ENCODE measurements around the gene MFSD1.

The MFSD1 gene, protein sequence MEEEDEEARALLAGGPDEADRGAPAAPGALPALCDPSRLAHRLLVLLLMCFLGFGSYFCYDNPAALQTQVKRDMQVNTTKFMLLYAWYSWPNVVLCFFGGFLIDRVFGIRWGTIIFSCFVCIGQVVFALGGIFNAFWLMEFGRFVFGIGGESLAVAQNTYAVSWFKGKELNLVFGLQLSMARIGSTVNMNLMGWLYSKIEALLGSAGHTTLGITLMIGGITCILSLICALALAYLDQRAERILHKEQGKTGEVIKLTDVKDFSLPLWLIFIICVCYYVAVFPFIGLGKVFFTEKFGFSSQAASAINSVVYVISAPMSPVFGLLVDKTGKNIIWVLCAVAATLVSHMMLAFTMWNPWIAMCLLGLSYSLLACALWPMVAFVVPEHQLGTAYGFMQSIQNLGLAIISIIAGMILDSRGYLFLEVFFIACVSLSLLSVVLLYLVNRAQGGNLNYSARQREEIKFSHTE

DNA sequence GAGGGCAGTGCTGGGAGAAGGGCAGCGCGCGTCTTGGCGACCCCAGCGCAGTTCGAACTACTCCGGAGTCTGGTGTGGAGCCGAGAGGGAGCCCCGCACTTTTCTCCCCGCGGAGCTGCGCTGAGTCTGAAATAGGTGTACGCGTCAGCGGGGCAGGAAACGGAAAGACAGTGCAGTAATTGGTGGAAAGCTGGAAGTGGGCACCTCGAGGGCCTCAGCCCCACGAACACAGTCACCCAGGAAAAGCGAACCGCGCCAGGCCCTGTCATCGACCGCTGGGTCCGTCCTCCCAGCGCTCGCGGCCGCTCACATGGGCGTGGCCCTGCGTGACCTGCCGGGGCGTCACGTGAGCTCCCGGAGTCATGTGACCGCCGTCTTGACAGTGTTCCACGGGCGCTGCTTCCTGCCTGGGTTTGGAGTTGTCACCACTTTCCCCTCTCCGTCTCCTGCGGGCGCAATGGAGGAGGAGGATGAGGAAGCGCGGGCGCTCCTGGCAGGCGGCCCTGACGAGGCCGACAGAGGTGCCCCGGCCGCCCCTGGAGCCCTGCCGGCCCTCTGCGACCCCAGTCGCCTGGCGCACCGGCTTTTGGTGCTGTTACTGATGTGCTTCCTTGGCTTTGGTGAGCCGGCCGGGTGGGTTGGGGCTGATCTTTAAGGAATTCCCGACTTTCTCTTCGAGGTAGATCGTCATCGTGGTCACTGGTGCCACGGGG, at the start of gene MFSD1:
TSS of gene MFSD1 (plus strand) at position 359 of the 713 bp plus-strand sequence. CDS start at position 458, 99 bp downstream.
- DNase-seq (ENCODE audit: low read depth, low spot score): no peak

DNA sequence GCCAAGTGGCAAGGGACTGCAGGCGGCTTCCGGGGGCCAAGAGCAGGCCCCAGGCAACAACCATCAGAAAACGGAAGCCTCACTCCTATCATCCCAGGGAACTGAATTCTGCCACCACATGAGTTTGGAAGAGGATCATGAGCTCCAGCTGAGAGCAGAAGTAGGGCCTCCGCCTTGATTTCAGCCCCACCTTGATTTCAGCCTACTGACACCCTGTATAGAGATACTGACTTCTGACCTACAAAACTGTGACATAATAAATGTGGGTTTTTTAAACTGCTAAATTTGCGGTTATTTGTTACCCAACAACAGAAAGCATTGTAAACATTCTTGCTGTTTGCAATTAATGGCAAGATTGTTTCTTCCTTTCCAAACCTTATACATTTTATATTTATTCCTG, 48.0 kb upstream of the MFSD1 start:
- DNase-seq (ENCODE audit: low read depth, low spot score): no peak

DNA sequence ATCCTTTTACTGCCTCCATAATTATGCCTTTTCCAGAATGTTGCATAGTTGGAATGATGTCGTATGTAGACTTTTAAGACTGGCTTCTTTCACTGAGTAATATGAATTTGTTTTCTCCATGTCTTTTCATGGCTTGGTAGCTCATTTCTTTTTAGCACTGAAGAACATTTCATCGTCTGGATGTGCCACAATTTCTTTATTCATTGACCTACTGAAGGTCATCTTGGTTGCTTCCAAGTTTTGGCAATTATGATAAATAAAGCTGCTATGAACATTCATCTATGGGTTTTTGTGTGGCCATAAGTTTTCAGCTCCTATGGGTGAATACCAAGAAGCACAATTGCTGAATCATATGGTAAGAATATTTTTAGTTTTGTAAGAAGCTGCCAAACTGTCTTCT, 46.4 kb upstream of the MFSD1 start:
- DNase-seq (ENCODE audit: low read depth, low spot score): no peak

DNA sequence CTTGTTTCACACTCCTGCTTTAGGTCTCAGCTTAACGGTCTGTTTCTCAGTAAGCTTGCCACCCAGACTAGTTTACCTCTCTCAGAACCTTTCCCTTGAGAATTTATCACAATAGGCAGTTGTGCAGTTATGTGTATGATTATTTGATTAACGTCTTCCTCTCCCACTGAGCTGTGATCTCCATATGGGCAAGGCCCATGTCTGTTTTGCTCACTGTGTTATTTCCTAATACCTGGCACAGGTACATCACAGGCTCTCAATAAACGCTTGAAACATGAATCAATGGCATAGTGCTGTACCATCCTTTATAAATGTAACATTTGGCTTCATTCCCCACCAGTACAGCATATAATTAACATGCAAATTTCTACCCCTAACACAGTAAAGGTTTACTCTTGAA, 40.5 kb upstream of the MFSD1 start:
- DNase-seq (ENCODE audit: low read depth, low spot score): no peak

DNA sequence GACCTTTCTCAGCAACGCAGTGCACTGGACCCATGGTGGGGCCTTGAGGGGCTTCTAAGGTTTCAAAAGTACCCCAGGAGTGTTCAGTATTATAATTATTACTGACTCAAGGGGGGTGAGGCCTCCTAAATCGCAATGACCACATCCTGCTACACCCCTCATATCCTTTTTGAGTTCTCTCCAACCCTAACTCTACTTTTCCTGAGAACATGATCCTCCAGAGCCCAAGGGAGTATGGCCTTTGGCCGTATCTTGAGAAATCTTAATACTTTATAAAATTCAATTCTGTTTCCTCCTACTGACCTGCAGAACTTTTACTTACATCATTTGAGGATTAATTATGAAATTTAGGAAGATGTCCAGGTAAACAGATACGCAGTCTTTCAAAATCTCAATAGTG, 39.2 kb upstream of the MFSD1 start:
- no peak for DNase-seq (ENCODE audit: low read depth, low spot score)

DNA sequence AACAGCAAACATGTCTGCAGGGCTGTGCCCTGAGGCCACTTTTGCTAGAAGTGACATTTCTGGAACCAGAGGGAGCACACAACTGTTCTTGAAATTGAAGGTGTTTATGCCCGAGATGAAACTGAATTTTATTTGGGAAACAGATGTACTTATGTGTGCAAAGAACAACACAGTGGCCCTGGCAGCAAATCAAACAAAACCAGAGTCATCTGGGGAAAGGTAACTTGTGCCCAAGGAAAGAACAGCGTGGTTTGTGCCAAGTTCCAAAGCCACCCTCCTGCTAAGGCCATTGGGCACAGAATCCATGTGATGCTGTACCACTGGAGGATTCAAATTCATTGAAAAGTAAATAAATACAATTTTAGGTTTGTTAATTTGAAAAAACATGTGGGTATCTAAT, 38.4 kb upstream of the MFSD1 start:
- DNase-seq (ENCODE audit: low read depth, low spot score): no peak

DNA sequence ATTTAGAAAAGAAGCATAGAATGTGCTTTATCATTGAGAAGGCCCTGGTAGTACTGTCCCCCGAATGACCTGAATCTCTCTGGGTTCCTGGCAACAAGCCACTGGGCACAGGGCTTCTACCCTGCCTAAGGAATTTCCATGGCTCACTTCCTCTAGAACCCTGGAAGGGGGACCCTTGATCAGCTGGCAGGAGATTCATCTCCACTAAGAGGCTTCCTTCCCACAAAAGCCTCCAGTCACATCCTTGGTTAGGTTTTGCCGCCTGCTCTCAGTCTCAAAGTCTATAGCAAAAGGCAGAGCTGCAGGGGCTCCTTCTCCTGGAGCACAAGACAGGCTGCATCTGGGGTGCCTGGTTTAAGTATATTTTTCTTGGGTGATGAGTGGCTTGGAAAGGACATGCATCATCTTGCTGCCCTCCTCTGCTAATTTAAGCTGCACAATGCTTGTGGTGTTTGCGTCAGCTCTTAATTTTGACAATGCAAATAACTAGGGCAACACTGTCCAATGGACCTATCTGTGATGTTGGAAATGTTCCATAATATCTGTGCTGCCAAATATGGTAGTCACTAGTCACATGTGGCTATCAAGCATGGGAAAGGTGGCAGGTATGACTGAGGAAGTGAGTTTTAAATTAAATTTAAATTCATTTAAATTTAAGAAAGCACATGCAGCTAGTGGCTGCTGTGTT, 36.2 kb upstream of the MFSD1 start:
- no peak for DNase-seq (ENCODE audit: low read depth, low spot score)

DNA sequence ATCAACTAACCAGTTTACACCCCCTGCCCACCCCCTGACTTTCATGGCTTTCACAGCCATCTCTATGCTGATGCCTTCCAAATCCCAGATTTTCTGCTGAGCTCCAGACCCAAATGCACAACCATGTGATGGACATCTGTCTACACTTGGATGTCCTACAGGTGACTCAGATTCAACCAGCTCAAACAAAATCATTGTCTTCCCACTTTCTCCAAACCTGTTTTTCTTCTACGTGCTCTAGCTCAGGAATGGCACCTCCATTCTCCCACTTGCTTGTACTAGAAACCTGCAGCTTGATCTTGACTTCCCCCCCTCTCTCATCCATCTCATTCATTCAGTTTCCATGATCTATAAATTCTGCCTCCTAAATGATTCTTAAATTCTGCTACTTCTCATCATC, 35.5 kb upstream of the MFSD1 start:
- no peak for DNase-seq (ENCODE audit: low read depth, low spot score)

DNA sequence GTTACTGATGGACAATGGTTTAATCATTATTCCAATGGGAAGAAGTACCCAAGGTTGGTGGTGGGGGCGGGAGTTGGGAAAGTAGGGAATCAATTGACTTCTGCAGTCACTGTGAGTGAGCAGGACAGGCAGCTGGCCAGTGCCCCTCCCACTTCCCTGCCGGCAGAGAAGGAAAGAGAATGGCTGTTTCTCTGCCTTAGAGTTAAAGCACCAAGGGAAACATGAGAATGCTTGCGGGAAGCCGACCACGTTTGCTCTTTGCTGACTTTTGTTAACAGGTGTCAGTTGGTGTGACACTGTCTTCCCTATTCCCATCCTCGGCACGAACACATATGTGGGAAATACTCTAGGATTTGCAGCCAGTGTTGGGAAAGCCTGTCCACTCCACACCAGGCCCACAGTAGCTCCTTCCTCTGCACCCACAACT, 33.5 kb upstream of the MFSD1 start:
- no peak for DNase-seq (ENCODE audit: low read depth, low spot score)

DNA sequence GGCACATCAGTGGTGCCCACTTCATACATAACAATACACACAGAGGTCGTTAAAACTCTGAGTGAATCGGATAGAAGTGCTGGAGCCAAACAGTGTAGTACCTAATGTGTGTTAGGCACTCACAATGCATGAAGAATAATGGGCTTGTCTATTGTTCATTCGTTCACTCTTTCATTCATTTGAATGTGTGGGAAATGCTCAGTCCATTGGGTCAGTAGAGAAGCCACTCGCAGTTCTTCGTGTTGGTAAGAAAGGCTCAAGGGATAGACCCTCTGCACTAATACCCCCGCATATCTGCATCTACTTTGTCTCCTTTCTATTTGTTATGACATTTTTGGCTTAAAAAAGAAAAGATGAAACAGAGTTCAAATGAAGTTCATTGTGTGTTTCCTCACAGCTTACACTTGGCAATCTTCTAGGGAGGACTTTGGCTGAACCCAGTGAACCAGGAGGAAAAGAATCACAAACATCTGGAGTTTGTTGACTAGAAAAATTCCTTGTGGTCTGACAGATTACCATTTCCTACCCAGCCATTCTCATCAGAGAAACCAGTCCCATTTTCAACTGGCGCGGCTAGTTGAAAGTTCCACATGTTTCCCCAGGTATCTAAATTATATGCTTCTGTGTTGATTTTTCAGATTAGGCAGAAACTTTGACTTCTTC, 32.8 kb upstream of the MFSD1 start:
- DNase-seq (ENCODE audit: low read depth, low spot score): no peak

DNA sequence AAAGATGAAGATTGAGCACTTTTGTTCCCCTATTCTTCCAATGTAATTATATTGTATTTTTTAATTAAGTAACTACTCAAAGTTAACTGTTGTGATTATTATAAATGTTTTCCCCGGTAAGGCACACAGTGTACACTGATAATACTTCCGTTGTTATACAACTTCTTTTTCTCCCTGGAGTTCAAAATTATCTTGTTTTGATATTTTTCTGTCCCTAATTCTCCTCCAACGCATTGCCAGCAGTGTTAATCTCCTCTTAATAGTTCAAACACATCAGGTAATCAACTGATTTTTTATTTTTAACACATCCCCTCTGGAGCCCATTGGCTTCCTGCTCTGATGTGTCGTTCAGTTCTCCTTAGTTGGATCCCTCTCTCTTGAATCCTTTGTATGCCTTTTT, 32.3 kb upstream of the MFSD1 start:
- DNase-seq (ENCODE audit: low read depth, low spot score): no peak

DNA sequence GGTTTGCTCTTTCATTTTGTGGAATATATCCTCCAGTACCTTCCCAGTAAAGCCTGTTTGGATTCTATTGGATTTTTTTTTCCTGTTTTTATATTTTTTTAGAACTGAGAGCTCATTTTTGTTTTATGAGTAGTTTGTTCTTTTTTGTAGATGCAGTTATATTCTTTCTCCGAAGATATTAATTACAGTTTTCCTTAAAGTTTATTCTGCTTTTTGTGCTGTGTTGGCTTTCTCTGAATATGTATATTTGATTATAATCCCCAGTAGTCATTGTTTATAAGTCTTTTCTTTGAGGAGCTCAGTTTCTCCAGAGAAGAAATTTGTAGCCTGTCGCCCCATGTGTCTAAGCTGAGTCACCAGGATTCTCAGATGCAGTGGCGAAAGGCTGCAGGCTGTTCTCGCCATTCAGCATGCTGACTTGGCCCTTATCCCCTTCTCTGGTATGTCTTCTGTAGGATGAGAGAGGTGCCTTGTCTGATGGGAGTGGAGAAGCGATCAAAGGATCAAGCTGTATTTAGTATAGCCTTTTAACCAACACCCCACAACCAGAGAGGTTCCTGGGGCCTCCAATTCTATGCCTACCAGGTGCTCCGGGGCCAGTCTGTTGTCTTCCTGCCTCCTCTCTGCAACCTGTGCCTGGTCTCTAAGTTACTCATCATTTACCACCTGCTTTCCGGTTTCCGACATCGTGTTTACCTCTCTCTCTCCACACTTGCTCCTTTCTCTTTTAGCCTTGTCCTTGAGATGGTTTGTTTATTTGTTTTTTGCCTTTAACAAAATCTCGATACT, 31.7 kb upstream of the MFSD1 start:
- no peak for DNase-seq (ENCODE audit: low read depth, low spot score)

DNA sequence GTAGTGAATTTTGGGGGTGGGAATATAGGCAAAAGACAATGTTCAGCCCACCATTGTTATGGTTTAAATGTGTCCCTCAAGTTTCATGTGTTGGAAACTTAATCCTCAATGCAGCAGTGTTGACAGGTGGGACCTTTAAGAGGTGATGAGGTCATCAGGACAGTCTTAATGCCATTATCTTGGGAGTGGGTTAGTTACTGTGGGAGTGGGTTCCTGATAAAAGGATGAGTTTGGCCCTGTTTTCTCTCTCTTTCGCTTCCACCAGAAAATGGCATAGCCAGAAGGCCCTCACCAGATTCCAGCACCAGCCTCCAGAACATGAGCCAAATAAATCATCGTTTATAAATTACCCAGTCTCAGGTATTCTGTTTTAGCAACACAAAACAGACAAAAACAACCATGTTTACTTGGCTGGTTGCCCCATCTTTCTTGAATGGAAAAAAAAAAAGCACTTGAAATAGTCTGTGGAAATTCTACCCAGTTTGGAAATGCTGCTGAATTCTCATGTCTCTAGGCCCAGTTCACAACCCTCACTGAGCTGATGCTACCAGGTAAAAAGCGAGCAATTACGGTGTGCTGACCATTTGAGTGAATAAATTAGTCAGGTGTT, 31.0 kb upstream of the MFSD1 start:
- no peak for DNase-seq (ENCODE audit: low read depth, low spot score)

DNA sequence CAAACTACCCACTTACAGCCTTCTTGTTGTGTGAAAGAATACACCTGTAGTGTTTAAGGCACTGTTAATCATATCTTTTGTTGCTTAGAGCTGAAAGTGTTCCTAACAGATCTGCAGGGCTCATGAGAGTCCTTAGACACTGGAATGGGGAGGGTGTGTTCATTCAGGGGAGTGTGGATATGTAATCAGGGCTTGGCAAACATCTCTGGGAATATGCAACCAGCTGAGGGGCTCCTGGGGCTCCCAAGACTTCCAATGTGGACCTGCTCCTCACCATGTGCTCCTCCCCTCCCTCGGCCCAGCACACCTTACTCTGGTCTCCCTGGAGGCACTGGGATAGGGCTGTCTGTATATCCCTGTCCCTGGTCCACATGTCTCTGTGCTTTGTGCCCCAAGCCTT, 30.3 kb upstream of the MFSD1 start:
- no peak for DNase-seq (ENCODE audit: low read depth, low spot score)

DNA sequence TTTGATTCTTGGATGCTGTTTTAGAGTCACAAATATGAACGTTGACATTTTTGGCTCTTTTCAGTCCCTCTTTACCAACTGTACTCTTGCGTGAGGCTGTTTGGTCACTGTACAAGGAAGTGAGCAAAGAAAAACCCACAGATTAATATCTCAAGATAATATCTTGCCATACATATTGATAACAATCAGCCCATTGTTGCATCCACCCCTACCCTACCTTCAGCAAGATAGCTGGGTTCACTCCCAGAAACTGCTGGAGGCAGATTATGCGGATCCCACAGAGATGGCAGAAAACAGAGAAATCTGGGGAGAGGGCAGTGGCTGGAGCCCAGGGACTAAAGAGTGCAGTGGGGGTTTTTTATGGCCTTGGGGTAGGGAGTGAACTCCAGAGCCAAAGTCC, 29.9 kb upstream of the MFSD1 start:
- no peak for DNase-seq (ENCODE audit: low read depth, low spot score)

DNA sequence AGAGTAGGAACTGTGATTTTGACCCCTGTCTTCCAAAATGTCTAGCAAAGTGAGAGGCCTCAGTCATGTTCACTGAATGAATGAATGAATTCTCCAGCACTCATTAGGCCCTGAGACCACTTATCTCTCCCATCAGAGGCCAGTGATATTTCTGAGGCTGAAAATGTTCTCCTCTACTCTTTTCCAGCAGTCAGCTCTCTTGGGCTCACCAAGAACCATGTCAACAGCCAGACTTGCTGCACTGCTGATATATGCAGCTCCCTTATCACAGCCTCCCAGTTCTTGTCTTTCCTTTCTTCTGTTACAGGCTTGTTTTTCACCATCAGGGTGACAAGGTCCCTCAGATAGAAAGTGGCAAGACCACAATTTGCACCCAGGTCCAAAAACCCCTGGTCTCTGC, 28.7 kb upstream of the MFSD1 start:
- DNase-seq (ENCODE audit: low read depth, low spot score): no peak

DNA sequence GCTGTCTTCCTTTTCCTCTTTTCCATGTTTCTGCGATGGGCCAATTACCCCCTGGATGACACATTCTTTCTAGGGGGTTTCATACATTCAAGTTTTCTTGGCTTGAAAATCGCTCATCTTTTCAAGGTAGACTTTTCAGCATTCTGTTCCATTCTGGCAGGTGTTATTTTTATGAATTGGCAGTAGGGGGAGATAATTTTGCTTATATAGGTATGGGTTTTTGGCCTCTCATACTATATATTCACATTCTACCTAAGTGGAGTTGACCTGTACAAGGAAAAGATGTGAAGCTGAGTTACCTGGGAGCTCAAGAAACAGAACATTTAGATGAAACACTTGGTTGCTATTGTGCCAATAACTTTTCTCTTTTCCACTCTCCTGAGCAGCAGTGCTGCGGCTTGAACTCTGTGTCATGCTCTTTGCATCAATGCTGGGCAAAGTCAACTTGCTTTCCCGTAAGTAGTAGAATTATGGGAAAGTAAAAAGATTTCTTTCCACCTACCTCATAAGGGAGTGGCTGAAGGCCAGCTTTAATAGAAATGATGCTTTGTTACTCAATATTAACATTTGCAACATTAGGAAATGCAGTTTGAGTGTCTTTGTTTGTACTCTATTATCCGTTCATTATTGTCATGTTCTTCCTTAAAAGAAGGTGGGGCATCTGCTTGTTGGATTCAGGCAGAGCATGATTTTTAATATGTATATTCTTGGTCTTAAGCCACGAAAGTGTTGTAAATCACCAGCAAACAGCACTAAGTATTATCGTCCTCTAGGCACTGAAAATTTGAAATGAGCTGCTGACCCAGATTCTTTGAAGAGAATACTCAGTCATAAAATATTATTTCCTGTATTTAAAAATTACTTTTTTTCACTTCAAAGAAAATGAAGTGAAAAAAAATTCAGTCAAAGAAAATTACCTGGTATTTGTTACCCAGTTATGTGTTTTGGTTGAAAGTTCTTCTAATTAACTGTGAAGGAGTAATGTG, 27.7 kb upstream of the MFSD1 start:
- DNase-seq (ENCODE audit: low read depth, low spot score): no peak

DNA sequence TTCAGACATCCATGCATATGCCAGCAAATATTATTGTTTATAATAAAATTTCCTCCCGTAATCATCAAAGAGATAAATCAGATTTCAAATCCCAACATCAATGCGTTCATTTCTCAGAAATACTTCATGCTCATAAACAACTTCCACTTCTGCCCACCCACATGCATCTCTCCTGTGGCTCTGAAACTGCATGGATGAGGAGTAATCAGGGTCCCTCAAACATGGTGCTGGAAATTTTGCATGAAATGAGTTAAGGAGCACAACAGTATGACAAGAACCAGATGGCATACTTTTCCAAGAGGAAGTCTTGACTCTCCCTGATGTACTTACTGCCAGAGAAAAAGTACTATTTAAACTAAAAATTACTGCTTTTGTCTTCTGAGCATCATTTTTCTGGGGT, 26.9 kb upstream of the MFSD1 start:
- DNase-seq (ENCODE audit: low read depth, low spot score): no peak
